GM19023 (cell line): ENCODE results near the gene WDTC1.

ENCODE experiments used
- ATAC-seq: cut with Tn5 transposase; IDR thresholded peaks from one replicate; pipeline ENCODE4 v1.9.1; 2021; ENCODE audit warnings: mild to moderate bottlenecking, moderate library complexity; ENCODE audit not compliant: unreplicated experiment

WDTC1 gene

DNA sequence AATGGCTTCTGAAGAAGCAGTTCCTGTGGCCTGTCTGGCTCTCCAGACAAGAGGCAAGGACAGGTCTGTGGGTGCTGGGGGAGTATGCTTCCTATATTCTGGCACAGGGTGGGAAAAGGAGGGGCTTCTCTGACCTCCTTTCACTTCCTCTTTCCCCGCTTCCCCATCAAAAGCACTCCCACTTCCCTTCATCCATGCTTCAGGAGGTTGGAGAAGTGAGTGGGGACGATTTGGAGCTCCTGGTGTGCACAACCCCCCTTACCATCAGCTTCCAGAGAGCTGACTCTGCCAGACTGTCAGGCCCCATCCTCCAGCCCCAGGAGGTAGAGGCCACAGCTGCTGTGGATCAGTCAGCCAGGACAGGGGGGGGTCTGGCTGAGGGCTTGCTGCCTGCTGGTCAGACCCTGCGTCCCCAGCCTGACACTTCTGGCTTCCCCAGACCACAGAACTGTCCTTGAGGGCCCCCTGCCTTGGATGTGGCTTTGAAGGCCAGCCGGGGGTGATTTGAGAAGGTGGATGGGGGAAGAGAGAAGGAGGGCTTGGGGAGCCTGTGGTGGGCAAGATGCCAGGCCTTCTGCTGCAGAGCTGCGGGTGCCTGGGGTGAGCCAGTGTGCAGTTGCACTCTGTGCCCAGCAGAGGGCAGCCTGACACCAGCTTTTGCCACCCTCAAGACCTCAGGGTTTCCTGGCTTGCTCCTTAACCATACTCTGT is 66.1 kb downstream of the WDTC1 start:
- peak; percentile 69 for ATAC-seq

DNA sequence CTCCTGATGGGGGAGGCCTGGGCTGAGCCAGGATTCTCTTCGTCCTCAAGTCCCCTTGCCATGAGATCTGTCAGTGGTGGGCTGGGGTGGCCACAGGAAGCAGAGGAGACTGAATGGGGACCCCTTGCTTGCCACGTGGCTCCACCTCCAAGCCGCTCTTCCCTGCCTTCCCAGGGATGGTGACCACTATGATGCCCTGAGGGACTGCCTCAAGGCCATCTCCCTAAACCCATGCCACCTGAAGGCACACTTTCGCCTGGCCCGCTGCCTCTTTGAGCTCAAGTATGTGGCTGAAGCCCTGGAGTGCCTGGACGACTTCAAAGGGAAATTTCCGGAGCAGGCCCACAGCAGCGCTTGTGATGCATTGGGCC is 66.6 kb downstream of the WDTC1 start:
- ATAC-seq: no peak

DNA sequence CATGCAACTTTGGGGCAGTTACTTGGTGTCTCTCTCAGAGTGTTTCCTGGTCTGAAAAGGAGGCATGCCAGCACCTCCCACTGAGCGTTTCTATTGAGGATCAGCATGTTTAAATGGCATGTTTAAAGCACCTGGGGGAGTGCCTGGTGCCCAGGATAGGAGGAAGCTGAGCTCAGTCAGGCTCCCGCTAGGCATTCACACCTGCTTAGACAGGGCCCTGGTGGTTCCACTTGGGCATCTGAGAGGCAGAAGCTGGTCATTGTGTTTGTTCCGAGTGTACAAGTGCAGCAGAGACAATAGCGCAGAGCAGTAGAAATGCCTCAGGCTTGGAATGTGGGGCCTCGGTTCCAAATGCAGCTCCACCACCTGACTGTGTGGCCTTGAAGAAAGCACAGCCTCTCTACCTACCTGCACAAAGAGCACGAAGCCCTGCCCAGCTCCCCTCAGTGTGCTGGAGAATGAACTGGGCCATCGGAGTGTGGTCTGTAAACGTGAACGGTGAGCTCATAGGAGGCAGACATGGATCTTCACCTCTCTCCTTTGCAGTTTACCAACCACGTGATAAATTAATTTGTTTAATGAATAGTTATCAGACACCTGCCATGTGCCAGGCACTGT is 67.3 kb downstream of the WDTC1 start:
- ATAC-seq: no peak

DNA sequence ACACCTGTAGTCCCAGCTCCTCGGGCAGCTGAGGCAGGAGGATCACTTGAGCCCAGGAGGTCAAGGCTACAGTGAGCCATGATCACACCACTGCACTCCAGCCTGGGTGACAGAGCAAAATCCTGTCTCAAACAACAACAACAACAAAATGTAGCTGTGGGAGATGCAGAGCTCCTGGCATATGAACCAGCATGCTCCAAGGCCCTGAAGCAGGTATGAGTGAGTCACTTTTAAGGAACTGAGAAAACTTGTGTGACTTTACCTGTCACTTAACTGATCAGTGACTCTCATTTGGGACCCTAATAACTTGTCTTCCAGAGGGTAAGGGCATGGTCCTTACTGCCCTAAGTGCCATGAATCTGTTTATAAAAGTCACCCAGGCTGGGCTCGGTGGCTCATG is 68.2 kb downstream of the WDTC1 start:
- no peak for ATAC-seq

DNA sequence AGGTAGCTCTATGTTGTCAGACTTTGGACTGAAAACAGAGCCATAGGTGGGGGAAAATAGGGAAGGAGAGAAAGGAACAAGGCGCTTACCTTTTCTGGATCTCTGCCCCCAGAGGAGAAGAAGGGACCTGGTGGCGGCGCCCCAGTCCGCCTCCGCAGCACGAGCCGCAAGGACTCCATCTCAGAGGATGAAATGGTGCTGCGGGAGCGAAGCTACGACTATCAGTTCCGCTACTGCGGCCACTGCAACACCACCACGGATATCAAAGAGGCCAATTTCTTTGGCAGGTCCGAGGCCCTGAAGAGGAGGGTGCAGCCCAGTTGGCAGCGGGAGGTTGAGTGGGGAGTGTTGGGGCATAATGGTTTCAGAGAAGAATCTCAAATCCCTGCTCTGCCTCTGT is 69.1 kb downstream of the WDTC1 start:
- ATAC-seq: no peak

DNA sequence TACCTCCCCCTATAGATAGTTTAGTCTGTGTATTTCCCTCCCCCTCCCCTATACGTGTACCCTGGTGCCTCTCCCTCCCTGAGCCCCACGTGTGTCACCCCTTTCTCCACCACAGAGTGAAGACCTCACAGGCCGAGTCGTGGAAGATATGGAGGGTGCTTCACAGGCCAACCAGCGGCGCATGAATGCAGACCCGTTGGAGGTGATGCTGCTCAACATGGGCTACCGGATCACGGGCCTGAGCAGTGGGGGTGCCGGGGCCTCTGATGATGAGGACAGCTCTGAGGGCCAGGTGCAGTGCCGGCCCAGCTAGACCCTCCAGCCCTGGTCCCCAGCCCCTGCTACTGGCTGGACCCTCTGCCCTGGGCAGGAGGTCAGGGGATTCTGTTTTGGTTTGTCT is 71.6 kb downstream of the WDTC1 start:
- ATAC-seq: no peak

DNA sequence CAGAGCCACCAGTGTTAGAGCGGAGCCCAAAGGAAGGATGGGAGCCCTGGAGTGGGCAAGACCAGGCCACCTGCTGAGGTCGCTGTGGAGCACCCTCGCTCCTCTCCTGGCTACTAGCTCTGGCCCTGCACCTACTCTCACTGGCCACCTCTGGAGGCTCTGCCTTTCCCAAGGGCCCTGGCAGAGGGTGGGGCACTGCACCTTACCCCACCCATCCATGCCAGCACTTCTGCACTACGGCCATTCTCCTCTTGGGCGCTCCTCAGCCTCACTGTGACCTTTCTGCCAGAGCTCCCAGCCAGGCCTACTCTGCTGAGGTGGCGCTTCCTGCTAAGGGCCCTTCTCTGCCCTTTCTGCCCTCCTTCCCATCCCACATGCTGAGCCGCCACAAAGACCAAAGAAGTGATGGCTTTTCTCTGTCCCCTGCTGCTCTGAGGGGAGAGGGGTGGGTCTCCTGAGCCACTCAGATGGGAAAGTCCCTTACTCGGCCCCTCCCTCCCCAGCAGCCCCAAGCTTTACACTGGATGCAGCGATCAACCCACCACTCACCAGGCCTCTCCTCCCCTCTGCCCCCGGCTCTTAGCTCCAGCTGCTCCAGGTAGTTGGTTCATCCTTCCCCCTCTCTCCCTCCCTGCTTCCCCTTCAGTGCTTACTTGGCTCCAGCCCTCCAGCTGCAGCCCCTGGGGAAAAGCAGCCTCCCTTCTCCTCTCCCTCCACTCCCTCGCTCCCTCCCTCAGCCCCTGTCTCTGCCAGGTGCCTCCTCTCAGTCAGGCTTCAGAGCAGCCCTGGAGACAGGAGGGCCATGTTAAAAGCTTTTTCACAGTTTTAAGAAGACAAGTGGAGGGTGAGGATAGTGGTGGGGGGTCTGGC is 72.7 kb downstream of the WDTC1 start:
- no peak for ATAC-seq

DNA sequence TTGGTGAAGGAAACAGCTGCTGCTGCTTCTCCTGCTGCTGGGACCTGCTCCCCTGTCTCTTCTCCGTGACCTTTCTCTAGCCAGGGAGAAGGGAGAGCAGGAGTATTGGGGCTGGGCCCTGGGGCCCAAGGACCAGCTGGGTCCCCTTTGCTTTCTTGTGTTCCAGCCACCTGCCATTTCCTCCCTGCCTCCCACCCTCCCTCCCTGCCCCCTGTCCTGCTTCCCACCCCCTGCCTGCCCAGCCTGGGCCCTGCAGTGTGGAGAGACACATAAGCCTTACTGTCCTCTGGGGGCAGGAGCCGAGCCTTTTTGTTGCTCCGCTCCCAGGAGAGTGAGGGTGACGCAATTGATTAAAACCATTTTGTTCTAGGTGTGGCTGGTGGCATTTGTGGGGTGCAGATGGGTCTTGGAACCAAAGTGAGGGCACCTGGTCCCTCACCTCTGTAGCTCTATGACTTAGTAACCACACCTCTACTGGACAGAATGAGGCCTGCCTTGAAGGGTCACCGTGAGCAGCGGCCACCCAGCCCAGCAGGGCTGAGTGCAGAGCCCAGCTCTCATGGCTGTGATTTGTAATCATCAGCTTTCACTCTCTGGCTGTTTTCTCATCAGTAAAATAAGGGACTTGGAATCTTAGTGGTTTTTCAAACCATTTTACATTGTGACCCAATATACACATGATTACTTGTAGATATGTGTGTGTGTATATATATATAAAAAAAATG is 73.6 kb downstream of the WDTC1 start:
- ATAC-seq: no peak

DNA sequence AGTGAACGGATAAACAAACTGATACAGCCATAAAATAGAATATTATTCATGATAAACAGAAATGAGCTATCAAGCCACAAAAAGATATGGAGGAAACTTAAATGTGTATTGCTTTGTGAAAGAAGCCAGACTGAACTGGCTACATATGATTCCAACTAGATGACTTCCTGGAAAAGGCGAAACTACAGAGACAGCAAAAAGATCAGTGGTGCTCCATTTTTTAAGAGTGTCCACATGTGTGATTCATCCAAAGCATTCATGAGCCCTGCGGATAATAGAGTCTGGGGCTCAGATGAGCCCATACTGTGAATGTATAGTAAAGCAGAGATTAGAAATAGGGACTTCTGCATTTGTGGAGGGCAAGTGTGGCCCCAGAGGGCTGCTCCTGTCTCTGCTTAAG is 79.7 kb downstream of the WDTC1 start:
- ATAC-seq: no peak

DNA sequence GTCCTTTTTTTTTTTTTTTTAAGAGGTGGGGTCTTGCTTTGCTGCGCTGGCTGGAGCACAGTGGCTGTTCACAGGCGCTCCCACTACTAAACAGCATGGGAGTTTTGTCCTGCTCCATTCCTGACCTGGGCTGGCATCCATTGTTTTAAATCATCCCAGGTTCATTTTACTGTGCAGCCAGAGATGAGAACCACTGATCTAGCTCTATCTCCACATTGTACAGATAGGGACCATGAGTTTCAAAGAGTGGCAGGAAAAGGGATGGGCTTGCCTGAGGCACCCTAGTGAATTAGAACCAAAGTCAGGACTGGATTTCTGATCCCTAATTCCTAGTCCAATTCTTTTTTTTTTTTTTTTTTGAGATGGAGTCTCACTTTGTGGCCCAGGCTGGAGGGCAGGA is 80.3 kb downstream of the WDTC1 start:
- ATAC-seq: no peak

DNA sequence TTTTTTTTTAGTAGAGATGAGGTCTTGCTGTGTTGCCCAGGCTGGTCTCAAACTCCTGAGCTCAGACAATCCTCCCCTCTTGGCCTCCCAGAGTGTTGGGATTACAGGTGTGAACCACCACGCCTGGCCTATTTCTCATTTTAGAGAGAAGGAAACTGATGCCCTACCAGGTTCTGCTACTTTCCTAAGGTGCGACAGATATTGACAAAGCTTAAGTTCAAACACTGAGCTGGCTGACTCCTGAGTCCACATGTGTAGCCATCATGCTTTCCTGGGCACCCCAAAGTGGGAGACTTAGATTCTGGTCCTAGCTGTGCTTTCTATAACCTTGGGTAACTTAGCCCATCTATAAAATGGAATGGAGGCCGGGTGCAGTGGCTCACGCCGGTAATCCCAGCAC is 82.4 kb downstream of the WDTC1 start:
- ATAC-seq: no peak

DNA sequence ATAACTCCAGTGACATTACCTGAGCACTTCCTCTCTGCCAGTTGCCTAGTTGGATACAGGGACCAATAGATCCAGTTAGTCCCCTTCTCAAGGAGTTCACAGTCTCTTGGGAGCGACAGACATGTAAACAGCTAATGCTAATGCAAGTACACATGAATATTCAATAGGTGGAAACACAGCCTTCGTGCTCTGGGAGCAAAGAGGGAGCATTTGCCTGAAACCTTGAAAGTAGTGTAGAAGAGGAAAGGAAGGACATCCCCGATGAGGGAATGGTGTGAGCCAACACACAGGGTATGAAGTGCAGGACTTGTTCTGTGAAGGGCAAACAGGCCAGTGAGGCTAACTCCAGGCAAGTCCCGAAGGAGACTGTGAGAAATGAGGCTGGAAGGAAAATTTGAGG is 83.7 kb downstream of the WDTC1 start:
- ATAC-seq: no peak

DNA sequence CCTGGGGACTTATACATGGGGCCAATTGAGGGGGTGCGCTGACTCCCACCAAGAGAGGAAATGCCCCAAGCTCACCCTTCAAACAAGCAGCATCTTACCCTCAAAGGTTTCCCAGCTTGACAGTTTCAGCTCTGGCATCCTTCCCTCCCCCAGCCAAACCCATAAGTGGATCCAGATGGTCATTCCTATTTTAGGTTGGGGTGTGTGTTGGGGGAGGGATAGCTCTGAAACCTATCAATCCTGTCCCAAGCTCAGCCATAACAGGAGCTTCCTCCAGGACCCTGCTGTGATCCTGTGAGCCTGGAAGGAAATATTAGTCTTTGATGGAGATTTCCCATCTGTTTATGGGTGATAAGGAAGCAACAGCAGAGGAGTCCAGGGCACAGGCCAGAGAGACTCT is 84.2 kb downstream of the WDTC1 start:
- no peak for ATAC-seq

DNA sequence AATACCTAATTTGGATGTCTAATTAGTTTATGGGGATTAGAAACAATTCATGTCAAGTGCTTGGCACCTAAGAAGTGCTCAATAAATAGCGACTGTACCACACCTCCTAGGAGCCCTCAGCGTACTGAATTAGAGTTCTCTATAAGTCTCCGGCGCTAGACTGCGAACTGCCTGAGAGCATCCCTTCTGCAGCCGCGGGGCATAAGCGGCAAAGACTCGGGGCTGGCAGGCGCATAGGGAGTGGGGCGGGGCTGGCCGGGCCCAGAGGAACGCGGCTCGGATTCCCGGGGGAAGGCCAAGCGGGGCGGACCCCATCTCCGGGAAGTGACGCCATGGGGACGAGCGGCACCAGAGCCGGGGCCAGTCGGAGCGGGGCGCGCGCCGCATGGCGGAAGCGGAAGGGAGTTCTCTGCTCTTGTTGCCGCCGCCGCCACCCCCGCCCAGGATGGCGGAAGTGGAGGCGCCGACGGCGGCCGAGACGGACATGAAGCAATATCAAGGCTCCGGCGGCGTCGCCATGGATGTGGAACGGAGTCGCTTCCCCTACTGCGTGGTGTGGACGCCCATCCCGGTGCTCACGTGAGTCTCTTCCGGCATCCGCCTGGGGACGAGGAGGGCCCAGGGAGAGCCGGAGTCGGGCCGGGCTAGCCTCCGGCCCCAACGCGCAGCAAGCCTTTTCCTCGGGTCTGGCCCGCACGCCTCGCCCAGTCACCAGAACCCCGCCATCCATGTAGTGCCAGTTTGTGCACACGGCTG is 87.6 kb downstream of the WDTC1 start, which contains the start of gene TMEM222:
TMEM222 (plus strand) TSS at position 351 of the 756 bp plus-strand sequence; CDS start at position 386, 35 bp downstream.
- ATAC-seq: peak; percentile 91

DNA sequence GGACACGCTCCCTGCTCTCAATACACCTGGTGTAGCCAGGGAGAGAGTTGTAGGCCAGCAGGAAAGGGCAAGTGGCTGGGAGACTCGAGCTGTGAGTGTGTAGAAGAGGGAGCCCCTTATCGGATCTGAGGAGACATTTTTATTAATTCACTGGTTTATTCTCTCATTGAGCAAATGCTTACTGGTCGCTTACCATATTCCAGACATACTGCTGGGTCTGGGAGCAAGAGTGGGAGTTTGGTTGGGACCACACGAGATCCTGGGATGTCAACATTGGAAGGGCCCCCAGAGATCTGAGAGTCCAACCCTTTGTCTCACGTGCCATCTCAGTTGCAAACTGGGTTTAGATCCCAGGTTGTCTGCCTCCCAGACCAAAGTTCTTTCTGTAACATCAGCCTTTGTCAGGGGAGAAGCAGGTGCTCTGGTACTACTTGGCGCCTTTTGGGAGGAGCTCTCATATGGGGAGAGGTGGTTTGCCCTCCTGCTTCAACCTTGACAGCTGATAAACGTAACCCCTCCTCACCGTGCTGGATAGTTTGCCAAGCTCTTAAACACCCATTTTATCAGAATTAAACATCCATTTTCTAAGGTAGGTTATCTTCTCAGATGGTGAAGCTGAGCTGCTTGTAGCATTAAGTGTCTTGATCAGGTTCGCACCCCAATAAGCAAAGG is 88.3 kb downstream of the WDTC1 start:
- ATAC-seq: no peak

DNA sequence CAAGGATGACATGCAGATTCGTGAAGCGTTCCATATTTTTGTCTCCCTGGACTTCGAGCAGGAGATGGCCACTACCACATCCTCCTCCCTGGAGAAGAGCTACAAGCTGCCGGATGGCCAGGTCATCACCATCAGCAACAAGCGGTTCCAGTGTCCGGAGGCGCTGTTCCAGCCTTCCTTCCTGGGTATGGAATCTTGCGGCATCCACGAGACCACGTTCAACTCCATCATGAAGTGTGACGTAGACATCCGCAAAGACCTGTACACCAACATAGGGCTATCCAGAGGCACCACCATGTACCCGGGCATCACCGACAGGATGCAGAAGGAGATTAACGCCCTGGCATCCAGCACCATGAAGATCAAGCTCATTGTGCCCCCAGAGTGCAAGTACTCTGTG is 90.9 kb downstream of the WDTC1 start:
- no peak for ATAC-seq

DNA sequence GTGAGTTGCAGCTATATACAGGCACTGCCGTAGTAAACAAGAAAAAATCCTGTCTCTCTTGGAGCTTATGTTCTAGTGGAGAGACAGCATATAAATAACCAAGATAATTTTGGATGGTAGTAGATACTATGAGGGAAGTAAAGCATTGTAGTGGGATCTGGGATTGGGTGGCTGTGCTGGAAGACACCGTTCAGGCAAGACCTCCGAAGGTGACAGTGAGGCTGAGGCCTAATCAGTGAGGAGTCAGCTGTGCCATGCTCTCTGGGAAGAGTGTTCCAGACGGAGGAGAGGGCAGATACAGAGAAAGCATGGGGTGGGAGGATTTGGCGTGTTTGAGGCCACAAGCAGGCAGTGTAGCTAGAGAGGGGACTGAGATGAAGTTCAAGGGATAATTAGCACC is 93.5 kb downstream of the WDTC1 start:
- no peak for ATAC-seq

DNA sequence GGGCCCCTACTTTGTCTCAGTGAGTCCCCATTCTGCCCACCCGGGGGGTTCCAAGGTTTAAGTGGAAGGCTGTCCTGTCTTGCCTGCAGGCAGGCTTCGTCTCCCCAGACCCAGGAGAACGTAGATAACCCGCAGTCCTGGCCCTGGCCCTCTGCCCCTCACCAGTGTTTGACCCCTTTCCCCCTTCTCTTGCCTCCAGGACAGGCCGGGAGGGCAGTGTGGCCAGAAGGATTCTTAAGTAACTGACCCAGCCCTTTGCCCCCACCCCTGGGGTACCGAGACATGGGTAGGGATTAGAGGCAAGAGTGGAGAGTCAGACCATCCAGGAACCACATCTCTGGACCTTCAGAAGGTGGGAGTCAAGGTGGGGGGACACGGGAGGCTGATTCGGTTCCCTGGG is 96.4 kb downstream of the WDTC1 start:
- ATAC-seq: no peak

DNA sequence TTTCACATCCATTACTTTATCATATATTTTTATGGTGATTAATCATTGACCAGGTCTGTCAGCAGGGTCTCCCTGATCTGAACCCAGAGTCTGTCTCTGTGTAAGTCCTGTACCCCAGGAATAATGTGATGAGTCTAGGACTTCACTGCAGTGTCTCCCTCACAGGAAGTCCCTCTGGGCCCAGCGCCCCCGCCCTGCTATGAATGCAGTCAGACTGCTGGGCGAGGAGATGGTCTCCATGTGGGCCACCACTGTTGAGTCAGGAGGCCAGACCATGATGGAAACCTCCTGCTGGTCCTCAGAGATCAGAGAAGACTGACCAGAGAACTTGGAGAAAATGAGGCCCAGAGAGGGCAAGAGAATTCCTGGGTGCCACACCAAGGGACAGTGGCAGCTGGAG is 97.0 kb downstream of the WDTC1 start:
- no peak for ATAC-seq

DNA sequence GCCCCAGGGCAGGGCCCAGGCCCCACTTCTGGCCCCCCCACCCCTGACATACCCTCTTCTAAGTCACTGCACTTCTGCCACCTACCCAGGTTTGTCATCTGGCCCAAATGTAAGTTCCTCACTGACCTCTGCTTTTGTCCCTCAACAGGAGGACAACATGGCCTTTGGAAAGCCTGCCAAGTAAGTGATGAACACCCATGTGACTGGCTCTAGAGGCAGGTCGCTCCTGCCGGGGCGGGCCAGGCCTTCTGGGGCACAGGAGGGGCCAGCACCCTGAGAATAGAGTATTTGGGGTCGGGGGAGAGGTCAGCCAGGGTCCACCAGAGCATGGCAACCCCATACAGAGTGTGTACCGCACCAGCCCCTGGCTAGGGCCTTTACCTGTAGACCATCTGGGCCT is 97.5 kb downstream of the WDTC1 start:
- no peak for ATAC-seq
